ENCODE results near the gene CENPH.

GRCh38 chr5:69211200-69211599 is 21.8 kb downstream of the CENPH start:
- TF ChIP-seq CTCF (IDR thresholded peaks at IDR 0.05; ENCODE audit: extremely low read depth in 1 of 2, insufficient read depth in 1 of 2, low read depth in 1 of 2, low read length in 2 of 2) (no peak), MAX (IDR thresholded peaks at IDR 0.05; ENCODE audit: insufficient read depth, insufficient read length) (no peak), POLR2AphosphoS5 (IDR thresholded peaks at IDR 0.05; ENCODE audit: insufficient read depth, low read depth, low read length) (no peak)

Data from endothelial cell of umbilical vein (primary cell).